ENCODE measurements around the gene CAPN8.

Gene CAPN8

DNA sequence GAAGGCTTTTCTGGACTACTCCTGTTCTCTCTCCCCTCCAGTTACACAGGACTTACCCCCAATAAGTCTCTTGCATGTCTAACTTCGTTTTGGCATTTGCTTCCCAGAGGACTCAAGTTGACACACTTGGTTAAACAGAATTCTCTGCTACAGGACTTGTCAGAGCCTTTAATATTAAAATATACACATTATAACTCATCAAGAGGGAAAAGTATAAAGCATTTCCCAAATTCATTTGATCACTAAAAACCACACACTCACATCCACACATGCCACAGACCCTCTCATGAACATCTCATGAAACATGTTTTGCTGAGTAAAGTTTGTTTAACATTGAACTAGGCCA is 38.1 kb upstream of the CAPN8 start:
- DNase-seq: no peak
- in situ Hi-C loops (cut with MboI; ENCODE audit: low pct_unique_long_range_greater_than_20kb, low sequenced_read_pairs): no loop called here

DNA sequence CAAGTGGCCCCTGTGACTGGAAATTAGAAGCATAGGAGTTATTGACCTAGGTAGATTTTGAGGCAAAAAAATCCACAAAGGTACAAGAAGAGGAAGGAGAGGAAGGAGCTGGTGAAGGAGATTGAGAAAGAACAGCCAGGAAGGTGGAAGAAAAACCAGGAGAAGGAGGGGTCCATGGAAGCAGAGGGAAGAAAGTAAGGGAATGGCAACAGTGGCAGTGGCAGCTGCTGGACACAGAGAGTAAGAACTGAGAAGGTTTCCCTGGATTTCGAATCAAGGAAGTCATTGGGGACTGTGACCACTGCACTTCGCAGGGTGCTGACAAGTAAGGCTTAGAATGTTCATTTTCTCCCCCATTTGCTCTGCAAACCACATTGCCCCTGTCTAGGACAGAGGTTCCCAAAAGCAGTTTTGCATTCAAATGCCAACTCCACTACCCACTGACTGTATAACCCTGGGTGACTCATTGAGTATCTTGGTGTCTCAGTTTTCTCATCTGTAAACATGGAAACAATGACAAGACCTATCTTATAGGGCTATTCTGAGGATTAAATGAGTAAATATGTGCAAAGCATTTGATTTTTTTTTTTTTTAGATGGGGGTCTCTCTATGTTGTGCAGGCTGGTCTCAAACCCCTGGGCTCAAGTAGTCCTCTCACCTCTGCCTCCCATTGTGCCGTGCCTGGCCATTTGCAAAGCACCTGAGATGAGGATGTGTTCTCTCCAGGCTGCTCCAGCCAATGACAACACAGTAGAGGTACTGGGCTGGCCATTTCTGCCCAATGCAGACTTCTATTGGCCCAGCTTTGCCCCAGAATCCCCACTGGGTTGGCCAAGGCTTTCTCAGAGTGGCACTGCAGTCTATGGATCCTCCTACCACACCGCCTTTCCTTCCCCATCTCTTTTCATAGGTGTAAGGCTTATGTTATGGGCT is 37.5 kb upstream of the CAPN8 start:
- DNase-seq: no peak
- in situ Hi-C loops (cut with MboI; ENCODE audit: low pct_unique_long_range_greater_than_20kb, low sequenced_read_pairs): no loop called here

DNA sequence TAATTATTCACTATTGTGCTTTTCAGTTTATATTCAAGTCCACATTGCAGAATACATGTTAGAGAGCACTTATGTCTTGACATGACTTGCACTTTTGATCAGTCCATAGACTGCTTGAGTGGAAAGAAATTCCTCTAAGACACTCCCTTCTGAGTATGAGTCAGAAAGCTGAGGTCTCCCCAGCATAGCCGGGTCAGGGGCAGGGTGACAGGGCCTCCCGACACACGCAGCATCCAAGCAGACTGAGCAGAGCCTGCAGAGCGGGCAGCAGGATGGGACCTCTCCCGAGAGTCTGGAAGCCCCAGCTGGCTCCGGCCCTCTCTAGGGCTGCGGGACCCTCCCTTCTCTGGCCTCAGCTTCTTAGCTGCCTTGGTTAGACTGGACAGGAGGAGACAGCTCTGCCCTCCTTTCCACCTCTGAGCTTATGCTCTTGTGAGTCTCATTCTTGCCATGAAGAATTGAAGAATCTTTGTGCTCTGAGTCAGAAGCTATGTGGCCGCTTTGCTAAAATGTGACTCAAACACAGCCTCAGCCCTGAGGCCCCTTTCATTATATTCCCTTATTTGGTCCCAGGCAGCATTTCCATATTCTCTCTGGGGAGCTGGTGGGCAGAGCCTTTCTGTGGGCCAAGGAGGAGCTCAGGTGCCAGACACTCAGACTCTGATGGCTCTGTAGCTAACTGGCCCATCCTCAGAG is 35.6 kb upstream of the CAPN8 start:
- in situ Hi-C loops (cut with MboI; ENCODE audit: low pct_unique_long_range_greater_than_20kb, low sequenced_read_pairs): no loop called here
- no peak for DNase-seq

DNA sequence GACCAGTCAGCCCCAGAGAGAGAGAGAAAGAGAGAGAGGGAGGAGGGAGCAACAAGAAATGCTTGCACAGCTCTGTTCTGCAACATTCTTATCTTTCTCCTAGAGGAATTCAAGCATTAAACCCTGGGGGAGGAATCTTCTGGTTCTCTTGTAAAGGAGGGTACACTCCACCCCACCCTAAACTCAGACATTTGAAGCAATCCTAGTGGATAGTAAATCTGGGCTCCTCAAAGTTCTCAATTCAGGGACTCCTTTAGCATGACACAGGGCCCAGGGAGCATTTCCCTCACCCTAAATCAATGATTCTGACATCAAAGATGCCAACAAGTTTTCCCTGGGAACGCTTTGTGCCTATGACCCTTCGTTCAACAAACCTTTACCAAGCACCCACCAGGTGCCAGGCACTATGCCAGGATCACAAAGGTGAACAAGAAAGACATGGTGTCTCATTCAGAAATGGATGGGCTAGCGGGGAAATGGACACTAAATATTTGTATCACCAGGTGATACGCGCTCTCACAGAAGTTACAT is 35.0 kb upstream of the CAPN8 start:
- in situ Hi-C loops (cut with MboI; ENCODE audit: low pct_unique_long_range_greater_than_20kb, low sequenced_read_pairs): no loop called here
- DNase-seq: no peak

DNA sequence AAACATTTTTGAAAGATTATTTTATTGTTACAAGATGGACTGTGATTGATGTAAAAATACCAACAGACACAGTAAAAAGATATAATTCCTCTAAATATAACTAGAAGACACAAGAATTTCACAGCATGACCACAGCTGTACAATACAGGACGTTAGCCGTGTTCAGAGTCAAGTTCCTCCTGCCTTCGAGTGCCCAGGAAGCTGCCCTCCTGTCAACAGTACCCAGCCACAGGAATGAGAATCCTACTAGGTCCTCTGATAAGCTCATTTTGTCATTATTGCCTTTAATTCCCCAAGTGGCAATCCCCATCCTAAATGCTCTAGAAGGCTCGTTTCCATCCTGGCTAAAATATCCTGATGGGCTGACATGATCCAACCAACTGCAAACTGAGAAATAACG is 30.4 kb upstream of the CAPN8 start:
- in situ Hi-C loops (cut with MboI; ENCODE audit: low pct_unique_long_range_greater_than_20kb, low sequenced_read_pairs): no loop called here
- DNase-seq: no peak

DNA sequence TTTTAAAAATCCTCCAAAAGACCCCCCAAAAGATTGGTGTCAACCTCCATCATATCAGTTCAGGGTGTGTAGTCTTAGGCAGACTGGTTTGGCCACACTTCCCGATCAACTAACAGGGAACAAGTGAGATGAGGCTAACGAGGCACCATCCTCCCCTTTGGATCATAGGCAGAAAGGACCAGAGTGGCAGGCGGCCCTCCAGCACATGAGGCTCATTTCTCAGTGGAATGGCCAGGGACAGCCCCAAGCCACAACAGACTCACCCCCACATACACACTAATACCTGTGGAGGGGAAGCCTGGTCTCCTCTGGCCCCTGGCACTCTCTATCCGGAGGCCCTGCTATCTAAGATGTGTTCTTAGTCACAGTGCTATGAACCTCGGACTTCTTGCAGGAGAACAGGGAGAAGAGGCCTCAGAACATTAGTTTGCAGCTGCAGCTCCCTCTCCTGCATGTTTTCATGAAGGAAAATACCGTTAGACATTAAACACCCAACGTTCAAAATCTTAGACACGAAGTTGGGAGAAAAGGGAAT is 29.6 kb upstream of the CAPN8 start:
- in situ Hi-C loops (cut with MboI; ENCODE audit: low pct_unique_long_range_greater_than_20kb, low sequenced_read_pairs): no loop called here

DNA sequence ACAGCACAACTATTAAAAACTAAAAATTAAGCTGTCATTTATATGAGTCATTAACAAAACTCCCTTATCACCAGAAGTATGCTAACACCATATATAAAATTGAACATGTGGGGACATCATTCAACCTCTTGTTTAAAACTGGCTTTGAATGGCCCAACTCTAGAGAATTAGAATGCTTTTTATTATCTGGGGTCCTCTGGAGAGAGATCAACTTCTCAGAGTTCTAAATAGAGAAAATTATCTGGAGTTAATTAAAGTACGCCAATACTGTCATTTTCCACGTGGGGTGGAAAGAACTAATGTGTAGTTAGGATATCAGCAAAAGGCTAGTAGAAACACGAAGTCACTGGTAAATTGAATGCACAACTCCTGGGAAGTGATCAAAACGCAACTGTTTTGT is 25.6 kb upstream of the CAPN8 start:
- in situ Hi-C loops (cut with MboI; ENCODE audit: low pct_unique_long_range_greater_than_20kb, low sequenced_read_pairs): no loop called here
- DNase-seq: no peak

More for the DNA sequence above, 29.6 kb upstream of the CAPN8 start:
- no peak for DNase-seq

DNA sequence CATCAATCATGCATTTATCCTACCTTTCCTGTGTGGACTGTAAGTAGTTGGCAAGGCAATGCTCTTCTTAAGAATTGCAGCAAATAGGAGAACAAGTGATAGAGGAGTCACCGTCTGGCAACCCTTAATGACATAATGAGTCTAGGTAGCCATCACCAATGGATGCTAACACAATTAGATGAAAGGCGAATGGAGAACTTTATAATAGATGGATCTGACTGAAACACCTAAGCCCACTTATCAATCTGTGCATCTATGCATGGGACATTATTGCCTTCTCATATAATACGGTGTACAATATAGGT is 18.9 kb upstream of the CAPN8 start:
- in situ Hi-C loops (cut with MboI; ENCODE audit: low pct_unique_long_range_greater_than_20kb, low sequenced_read_pairs): no loop called here
- no peak for DNase-seq

DNA sequence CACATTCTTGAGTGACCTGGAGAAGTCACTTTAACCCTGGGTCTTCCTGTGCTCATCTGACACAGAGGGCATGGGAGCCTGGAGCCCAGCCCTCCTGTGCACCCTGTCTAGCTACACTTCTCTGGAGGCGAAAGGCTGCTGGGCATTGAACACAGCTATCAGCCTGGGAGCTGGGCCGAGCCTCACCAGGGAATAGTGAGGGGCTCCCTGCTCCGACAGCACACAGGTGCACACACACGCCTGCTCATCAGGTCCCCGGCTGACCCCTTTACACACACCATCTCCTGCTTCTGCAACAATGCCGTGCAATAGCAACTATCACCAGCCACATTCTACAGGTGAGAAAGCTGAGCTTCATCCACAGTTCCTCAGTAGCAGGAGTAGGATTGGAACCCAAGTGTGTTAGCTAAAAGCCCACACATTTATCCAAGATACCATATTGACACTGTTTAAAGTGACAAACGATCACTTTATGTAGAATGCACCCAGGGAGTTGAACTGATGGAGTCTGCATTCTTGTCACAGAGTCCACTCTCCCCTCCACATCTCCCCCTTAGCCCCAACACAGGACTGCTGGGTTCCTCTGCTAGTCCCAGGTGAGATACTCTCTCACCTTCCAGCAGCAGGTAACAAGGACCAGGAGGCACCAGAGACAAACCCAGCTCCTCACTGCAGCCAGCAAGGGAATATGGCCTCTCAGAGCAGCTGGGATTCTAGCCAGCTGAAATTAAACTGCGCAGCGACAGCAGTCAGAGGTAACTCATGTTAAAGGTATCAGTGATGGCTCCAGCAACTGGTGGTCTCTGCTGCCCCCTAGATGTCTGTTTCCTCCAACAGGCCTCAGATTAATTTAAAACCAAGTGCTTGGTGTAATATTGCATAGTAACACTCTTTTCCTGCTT is 18.3 kb upstream of the CAPN8 start:
- peak; percentile 59 for DNase-seq
- in situ Hi-C loops (cut with MboI; ENCODE audit: low pct_unique_long_range_greater_than_20kb, low sequenced_read_pairs): no loop called here

DNA sequence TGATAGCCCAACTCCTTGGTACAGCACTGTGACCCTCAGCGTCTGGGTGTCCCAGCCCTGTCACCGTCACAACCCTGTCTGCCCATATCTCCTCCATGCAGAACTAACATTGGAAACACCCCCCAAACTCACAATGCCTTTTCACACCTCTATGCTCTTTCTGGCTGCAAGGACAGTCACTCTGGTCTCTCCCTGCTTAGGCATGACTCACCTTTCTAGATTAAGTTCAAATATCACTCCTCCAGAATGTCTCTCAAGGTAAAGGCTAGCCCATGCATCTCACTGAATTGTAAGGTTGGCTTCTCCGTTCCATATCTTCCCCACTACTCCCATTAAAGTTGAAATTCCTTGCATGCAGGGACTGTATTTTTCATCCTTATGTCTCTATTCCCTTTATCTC is 17.0 kb upstream of the CAPN8 start:
- in situ Hi-C loops (cut with MboI; ENCODE audit: low pct_unique_long_range_greater_than_20kb, low sequenced_read_pairs): no loop called here
- DNase-seq: no peak

DNA sequence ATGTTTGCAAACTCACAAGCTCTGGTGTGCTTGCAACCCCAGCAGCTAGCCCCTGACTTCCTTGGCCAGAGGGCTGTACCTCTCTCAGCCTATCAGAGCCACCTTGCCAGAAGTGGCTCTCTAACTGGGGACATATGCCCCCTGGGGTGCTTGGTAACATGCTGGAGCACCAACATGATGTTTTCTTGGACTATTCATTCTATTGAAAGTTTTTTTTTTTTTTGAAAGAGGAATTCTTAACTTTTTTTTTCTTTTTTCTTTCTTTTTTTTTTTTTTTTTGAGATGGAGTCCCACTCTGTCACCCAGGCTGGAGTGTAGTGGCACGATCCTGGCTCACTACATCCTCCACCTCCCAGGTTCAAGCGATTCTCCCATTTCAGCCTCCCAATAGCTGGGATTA is 14.7 kb upstream of the CAPN8 start:
- in situ Hi-C loops (cut with MboI; ENCODE audit: low pct_unique_long_range_greater_than_20kb, low sequenced_read_pairs): no loop called here
- no peak for DNase-seq

DNA sequence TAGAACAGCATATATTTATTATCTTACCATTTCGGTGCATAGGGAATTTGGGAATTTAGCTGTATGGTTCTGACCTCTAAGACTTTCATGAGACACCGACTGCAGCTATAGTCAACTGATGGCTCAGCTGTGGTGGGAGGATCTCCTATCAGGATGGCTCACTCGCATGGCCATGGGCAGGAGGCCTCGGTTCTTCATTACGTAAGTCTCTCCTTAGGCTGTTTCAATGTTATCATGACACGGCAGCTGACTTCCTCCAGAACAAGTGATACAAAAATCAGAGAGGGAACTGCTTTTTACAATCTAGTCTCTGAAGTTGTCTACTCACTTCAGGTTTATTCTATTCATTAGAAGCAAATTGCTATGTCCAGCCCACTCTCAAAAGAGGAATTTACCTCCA is 13.3 kb upstream of the CAPN8 start:
- in situ Hi-C loops (cut with MboI; ENCODE audit: low pct_unique_long_range_greater_than_20kb, low sequenced_read_pairs): no loop called here

DNA sequence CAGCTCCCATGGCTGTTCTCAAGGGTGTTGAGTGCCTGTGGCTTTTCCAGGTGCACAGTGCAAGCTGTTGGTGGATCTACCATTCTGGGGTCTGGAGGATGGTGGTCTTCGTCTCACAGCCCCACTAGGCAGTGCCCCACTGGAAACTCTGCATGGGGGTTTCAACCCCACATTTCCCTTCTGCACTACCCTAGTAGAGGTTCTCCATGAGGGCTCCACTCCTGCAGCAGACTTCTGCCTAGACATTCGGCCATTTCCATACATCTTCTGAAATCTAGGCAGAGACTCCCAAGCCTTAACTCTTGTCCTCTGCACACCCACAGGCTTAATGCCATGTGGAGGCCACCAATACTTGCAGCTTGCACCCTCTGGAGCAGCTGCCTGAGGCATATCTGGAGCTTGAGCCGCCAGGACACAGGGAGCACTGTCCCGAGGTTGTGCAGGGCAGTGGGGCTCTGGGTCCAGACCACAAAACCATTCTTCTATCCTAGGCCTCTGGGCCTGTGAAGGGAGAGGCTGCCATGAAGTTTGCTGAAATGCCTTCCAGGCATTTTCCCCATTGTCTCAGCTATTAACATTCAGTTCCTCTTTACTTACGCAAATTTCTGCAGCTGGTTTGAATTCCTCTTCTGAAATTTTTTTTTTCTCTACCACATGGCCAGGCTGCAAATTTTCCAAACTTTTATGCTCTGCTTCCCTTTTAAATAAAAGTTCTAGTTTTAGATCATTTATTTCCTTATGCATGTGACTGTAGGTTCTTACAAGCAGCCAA is 8.8 kb upstream of the CAPN8 start:
- in situ Hi-C loops (cut with MboI; ENCODE audit: low pct_unique_long_range_greater_than_20kb, low sequenced_read_pairs): no loop called here

More for the DNA sequence above, 13.3 kb upstream of the CAPN8 start:
- DNase-seq: no peak

DNA sequence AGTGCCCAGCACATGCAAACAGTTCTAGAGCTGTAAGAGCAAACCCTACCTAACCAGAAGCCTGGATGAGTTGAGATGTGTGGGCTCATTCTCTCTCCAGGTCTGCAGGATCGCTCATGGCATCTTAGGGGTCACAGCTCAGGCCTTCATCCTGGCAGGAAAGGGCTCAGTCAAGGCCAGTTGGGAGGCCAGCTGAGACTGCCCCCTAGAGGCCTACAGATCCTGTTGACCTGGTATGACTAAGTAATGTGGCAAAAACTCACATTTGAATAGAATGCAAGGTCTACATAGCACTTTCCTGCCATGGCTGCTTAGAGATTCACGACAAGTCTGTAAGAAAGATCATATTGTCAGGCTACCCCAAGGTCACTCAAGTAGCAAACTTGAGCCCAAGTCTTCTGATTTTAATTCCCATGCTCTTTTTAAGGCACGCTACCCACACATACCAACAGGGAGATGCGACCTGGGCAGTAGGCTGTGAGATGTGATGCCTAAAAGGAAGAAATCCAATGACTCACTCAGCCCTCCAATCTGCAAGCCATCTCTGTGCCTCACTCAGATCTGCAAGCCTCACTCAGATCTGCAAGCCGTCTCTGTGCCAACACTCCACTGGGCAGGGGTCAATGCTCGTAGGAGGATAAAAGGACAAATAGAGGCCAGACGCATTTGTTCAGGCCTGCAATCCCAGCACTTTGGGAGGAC is 5.1 kb upstream of the CAPN8 start:
- in situ Hi-C loops (cut with MboI; ENCODE audit: low pct_unique_long_range_greater_than_20kb, low sequenced_read_pairs): no loop called here
- DNase-seq: no peak

More for the DNA sequence above, 8.8 kb upstream of the CAPN8 start:
- no peak for DNase-seq

DNA sequence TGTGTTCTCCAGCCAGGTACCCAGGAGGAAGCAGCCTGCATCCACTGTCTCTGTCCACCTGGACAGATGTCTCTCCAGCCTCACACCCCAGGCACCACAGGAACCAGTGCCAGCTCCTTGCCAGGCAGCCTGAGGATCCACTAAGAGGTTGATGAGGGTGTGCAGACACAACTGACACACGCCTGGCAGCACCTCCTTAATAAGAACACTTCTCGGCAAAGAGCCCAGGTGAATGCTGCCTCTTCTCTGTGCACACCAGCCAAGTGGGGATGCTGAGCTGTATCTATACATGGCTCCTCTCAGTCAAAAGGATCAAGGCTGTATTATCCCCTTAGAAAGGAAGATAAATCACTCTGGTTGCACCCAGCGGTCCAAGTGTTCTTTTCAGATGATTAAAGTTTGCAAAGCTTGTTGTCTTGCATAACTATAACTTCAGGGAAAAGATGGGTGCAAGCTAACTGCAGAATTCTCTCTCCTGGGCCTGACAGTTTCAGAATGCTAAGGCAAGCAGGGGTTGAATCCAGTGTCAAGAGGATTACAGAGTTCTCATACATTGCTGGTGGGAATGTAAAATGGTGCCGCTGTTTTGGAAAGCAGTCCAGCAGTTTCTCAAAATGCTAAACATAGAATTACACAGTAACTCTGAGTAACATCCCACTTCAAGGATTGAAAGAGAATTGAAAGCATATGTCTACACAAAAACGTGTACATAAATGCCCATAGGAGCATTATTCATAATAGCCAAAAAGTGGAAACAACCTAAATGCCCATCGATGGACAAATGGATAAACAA is 3.7 kb upstream of the CAPN8 start:
- in situ Hi-C loops (cut with MboI; ENCODE audit: low pct_unique_long_range_greater_than_20kb, low sequenced_read_pairs): no loop called here
- DNase-seq: no peak

DNA sequence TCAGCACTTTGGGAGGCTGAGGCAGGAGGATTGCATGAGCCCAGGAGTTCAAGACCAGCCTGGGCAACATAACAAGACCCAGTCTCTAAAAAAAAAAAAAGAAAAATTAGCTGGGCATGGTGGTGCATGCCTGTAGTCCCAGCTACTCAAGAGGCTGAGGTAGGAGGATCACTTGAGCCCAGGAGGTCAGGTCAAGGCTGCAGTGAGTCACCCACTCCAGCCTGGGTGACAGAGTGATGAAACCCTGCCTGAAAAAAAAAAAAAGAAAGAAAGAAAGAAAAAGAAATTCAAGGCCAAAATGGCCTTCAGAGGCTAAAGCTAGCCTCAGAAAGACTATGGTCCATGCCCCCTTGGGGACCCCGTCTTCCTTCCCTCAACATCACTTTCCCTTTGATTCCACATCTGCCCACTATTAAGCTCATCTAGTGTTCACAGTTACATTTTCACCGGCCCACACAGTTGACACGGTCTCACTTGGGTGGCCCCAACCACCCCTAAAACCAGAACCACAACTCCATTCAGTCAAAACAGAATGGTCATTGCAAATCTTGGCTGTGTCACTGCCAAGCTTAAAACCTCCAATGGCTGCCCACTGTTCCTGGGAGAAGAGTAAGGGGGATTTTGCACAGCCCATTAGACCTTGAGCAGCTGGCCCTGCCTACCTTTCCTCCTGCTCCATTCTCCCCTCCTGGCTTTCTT is 2.1 kb upstream of the CAPN8 start:
- in situ Hi-C loops (cut with MboI; ENCODE audit: low pct_unique_long_range_greater_than_20kb, low sequenced_read_pairs): no loop called here
- DNase-seq: no peak

DNA sequence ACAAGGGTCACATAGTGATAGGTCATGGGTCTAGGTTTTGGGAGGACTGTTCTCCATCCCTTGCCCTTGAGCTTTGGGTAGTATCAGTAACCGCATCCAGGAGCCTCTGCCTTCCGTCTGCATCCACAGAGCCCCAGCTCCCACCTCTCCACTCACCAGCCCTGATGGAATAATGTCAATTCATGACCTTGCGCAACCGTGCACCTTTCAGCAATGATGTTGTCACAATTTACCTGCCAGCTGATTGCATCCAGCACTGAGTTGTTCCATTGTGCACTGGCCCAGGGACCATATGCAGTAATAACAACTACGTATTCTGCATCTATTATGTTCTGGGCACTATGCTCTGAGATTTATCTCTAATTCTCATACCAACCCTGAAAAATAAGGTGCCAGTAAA is 1.4 kb downstream of the CAPN8 start:
- in situ Hi-C loops (cut with MboI; ENCODE audit: low pct_unique_long_range_greater_than_20kb, low sequenced_read_pairs): no loop called here

More for the DNA sequence above, 1.4 kb downstream of the CAPN8 start:
- DNase-seq: no peak

Measured in KBM-7 (cell line).